OCI-LY1 (cell line): ENCODE measurements around the gene LAMA3.

Experiments
- CTCF ChIP-seq: fragments of 200-600 bp; sonication (generic), shearing (Covaris generic); IDR thresholded peaks from 2 replicates; pipeline ENCODE4 v1.5.1; 2017; ENCODE audit warnings: mild to moderate bottlenecking, antibody characterized with exemption, low read length, moderate library complexity, mixed read lengths
- EZH2 ChIP-seq: fragments of 200-600 bp; sonication (generic), shearing (Covaris generic); IDR thresholded peaks from 2 replicates; pipeline ENCODE4 v1.8.0; 2017; ENCODE audit warnings: borderline replicate concordance, mixed run types, mild to moderate bottlenecking, antibody characterized with exemption, low read length, moderate library complexity, mixed read lengths

DNA sequence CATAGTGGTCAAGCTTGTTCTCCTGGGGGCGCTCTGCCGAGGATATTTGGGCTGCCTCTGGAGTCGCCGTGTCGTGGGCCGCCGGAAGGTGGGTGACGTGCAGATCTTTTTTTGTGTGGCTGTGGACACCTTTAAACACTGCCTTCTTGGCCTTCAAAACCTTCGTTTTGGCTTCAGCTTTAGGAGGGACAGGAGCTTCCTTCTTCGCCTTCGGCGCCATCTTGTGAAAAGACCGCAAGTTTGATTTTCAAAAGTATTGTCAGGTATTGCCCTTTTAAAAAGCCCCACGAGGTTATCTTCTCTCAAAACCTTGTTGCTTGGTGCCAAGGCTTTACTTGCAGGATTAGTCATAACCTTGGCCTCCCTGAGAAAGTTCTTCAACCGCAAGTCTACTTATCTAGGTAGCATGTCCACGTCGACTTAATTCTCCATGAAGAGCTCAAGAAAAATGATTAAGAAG, 20.8 kb downstream of the LAMA3 start:
- no peak for TF ChIP-seq CTCF
- TF ChIP-seq EZH2 = no peak
